HepG2 (cell line): Measurements from ENCODE around the gene P4HB.

ENCODE experiments used
- ATAD3A ChIP-seq: sonication (generic); formaldehyde crosslinking; IDR thresholded peaks from 2 replicates; pipeline ENCODE4 v1.4.0; 2020; ENCODE audit warnings: missing genetic modification reagents
- JUND ChIP-seq: sonication (generic); formaldehyde crosslinking; IDR thresholded peaks from 2 replicates; pipeline ENCODE4 v1.8.0; 2022; ENCODE audit warnings: mild to moderate bottlenecking, missing genetic modification reagents
- NCOA2 ChIP-seq: sonication (generic); formaldehyde crosslinking; IDR thresholded peaks from 2 replicates; pipeline ENCODE4 v1.8.0; 2022; ENCODE audit warnings: inconsistent platforms
- NR3C1 ChIP-seq: sonication (generic); formaldehyde crosslinking; IDR thresholded peaks from 2 replicates; pipeline ENCODE4 v1.4.0; 2020; ENCODE audit warnings: missing genetic modification reagents
- XBP1 ChIP-seq: sonication (generic); formaldehyde crosslinking; IDR thresholded peaks from 2 replicates; pipeline ENCODE4 v1.5.0; 2020; ENCODE audit warnings: missing genetic modification reagents
- TF ChIP-seq, protein P1 (sequence below): sonication (generic); formaldehyde crosslinking; IDR thresholded peaks from 2 replicates; pipeline ENCODE4 v1.5.0; 2020; ENCODE audit warnings: mild to moderate bottlenecking, missing genetic modification reagents, moderate library complexity

DNA sequence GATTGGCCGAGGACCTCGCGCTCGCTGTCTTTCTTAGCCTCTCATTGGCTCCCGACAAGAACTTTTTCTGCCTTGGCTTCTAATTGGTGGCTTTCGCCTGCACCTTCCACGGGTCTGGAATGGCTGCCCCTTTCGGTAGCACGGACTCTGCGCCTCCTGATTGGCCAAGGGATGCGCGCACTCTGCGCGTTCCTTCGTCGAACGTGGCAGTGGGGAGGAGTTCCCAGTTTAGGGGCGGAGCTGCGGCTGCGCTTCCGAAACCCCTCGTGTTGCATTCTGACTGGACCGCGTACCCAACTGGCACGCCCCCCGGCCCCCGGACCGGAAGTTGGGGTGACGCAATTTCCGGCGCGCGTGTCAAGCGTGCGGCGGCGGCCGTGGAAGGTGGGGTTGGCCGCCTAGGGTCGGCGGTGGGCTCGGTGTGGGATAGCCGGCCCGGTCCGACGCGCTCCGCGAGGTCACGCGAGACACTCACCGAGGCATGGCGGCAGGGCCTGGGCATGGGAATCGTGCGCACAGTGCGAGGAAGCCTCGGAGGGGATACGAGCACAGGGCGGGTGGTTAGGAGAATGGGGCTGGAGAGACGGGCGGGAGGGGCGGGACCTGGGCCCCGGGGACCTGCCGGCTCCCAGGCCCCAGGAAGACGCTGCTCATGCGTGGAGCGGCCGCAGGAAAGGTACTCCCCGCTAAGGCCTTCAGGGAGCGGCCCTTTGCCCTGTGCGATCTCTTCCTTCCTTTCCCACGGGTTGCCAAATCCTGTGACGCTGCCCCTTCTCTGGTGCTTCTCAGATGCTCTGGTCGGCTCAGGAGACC, 627 bp upstream of the P4HB start:
- TF ChIP-seq NCOA2: no peak
- TF ChIP-seq, protein P1, sequence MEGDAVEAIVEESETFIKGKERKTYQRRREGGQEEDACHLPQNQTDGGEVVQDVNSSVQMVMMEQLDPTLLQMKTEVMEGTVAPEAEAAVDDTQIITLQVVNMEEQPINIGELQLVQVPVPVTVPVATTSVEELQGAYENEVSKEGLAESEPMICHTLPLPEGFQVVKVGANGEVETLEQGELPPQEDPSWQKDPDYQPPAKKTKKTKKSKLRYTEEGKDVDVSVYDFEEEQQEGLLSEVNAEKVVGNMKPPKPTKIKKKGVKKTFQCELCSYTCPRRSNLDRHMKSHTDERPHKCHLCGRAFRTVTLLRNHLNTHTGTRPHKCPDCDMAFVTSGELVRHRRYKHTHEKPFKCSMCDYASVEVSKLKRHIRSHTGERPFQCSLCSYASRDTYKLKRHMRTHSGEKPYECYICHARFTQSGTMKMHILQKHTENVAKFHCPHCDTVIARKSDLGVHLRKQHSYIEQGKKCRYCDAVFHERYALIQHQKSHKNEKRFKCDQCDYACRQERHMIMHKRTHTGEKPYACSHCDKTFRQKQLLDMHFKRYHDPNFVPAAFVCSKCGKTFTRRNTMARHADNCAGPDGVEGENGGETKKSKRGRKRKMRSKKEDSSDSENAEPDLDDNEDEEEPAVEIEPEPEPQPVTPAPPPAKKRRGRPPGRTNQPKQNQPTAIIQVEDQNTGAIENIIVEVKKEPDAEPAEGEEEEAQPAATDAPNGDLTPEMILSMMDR (CRISPR knock-in tag): peak; percentile 9; the same call in 1 of the 2 replicates
- no peak for TF ChIP-seq ATAD3A (CRISPR knock-in tag)
- TF ChIP-seq NR3C1 (CRISPR knock-in tag): 0 out of 2 replicates have a peak, but pooled peaks have one; percentile 65
- TF ChIP-seq JUND (CRISPR knock-in tag): peak; percentile 96
- peak; percentile 99 for TF ChIP-seq XBP1 (CRISPR knock-in tag)
